ENCODE data around the gene PPP4R1. TPM values are rescaled to one million over a fixed set of nuclear protein-coding genes. Genes with fewer than 3 reads are reported as not detected.
A peak's percentile ranks its signal among the peaks of the same experiment; 100 is the strongest.

PPP4R1 gene
- total RNA-seq, 1 experiment from 2014 or later: 65.2 TPM

DNA sequence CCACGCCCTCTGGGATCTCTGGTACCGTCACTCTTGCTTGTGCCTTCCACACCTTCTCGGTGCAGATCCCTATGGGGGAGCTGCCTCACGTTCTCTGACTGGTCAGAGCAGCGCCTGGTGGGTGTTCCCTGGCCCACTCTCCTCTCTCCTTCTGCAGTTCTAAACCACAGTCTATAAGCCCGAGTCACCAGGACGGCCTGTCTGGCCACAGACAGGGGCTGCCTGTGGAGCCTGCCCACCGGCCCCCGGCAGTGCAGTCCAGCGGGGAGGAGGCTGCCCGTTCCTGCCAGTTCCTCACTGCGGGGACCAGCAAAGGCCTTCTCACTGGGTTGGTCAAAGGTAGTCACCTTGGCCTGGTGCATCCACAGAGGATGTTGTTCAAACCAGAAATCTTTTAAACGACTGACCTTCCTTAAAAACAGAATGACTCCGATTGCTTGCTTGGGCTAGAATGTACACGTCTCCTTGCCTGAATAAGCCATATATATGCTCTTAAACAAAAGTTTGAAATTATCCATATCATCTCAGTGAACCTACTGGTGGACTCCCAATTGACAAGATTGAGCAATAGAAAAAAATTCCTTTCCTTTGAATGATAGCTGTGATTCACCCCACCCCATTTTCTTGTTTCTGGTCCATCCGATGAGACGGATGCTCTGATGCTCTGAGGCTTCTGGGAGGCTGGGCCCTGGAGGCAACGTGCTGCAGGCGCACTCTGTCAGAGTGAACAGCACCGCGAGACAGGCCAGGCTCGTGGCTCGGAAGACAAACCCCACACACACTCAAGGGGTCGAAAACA, 77.8 kb downstream of the PPP4R1 start:
- no peaks in the 10 kb centered on the region for H3K27me3 ChIP-seq (replicated peaks; ENCODE audit: insufficient read depth, low read depth, low read length, poor library complexity)
- H3K36me3 ChIP-seq (ENCODE audit: insufficient read depth, low read length, poor library complexity, severe bottlenecking): peaks cover 19% of the 10 kb centered on the region
- H3K4me3 ChIP-seq (ENCODE audit: low read depth, low read length, poor library complexity, severe bottlenecking): no peak overlapping the region
- TF ChIP-seq, protein P1, sequence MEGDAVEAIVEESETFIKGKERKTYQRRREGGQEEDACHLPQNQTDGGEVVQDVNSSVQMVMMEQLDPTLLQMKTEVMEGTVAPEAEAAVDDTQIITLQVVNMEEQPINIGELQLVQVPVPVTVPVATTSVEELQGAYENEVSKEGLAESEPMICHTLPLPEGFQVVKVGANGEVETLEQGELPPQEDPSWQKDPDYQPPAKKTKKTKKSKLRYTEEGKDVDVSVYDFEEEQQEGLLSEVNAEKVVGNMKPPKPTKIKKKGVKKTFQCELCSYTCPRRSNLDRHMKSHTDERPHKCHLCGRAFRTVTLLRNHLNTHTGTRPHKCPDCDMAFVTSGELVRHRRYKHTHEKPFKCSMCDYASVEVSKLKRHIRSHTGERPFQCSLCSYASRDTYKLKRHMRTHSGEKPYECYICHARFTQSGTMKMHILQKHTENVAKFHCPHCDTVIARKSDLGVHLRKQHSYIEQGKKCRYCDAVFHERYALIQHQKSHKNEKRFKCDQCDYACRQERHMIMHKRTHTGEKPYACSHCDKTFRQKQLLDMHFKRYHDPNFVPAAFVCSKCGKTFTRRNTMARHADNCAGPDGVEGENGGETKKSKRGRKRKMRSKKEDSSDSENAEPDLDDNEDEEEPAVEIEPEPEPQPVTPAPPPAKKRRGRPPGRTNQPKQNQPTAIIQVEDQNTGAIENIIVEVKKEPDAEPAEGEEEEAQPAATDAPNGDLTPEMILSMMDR (conservative IDR thresholded peaks at IDR 0.05; ENCODE audit: low read depth, low read length): no peak
- TF ChIP-seq EZH2 (IDR thresholded peaks at IDR 0.05; ENCODE audit: borderline replicate concordance, low read depth, low read length, poor library complexity, severe bottlenecking): no peak
- H3K4me1 ChIP-seq (ENCODE audit: insufficient read depth, low read length, poor library complexity, severe bottlenecking): no peaks in the 10 kb centered on the region
- DNase-seq (ENCODE audit: low spot score): no peak
- CTCF ChIA-PET: interaction anchor here (0.5 kb wide), 1 partner anchor 30 kb away, joined by 4 read pairs; no protein-coding TSS in a partner anchor
- BruUV-seq (replicated peaks): TSS peak; percentile 56
- H3K9me3 ChIP-seq (ENCODE audit: low read depth, low read length, poor library complexity, severe bottlenecking): no peaks in the 10 kb centered on the region
- no peak overlapping the region for H3K27ac ChIP-seq (ENCODE audit: low read depth, low read length, poor library complexity, severe bottlenecking)
- POLR2A ChIA-PET (ENCODE audit: low non-redundant PET): no interaction called here
- intact Hi-C loops (cut with micrococcal nuclease; ENCODE audit: unreplicated experiment): no loop called here

DNA sequence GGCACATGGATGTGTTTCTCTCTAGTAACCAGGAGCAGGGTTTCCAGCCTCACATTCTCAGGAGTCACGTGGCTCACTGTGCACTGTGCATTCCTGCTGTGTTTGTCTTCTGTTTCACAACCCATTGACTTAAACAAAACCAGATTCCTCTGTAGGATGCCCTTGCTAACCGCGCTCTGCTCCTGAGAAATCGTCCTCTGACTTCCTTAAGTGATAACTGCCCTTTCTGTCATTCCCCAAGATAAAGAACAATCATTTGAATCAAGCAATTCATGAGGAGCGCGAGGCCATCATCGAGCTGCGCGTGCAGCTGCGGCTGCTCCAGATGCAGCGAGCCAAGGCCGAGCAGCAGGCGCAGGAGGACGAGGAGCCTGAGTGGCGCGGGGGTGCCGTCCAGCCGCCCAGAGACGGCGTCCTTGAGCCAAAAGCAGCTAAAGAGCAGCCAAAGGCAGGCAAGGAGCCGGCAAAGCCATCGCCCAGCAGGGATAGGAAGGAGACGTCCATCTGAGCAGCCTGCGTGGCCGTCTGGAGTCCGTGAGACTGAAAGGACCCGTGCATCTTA, 78.8 kb downstream of the PPP4R1 start:
- H3K4me3 ChIP-seq (ENCODE audit: low read depth, low read length, poor library complexity, severe bottlenecking): no peak overlapping the region
- ChIA-PET CTCF (no interaction called here), POLR2A (ENCODE audit: low non-redundant PET) (no interaction called here)
- no peak overlapping the region for H3K27ac ChIP-seq (ENCODE audit: low read depth, low read length, poor library complexity, severe bottlenecking)
- H3K27me3 ChIP-seq (replicated peaks; ENCODE audit: insufficient read depth, low read depth, low read length, poor library complexity): no peaks in the 10 kb centered on the region
- no TSS peak for BruUV-seq (replicated peaks)
- DNase-seq (ENCODE audit: low spot score): peak; percentile 50
- H3K9me3 ChIP-seq (ENCODE audit: low read depth, low read length, poor library complexity, severe bottlenecking): no peaks in the 10 kb centered on the region
- H3K4me1 ChIP-seq (ENCODE audit: insufficient read depth, low read length, poor library complexity, severe bottlenecking): no peaks in the 10 kb centered on the region
- intact Hi-C loops (cut with micrococcal nuclease; ENCODE audit: unreplicated experiment): no loop called here
- TF ChIP-seq EZH2 (IDR thresholded peaks at IDR 0.05; ENCODE audit: borderline replicate concordance, low read depth, low read length, poor library complexity, severe bottlenecking): no peak
- TF ChIP-seq, protein P1 (conservative IDR thresholded peaks at IDR 0.05; ENCODE audit: low read depth, low read length): no peak
- H3K36me3 ChIP-seq (ENCODE audit: insufficient read depth, low read length, poor library complexity, severe bottlenecking): peaks cover 19% of the 10 kb centered on the region

DNA sequence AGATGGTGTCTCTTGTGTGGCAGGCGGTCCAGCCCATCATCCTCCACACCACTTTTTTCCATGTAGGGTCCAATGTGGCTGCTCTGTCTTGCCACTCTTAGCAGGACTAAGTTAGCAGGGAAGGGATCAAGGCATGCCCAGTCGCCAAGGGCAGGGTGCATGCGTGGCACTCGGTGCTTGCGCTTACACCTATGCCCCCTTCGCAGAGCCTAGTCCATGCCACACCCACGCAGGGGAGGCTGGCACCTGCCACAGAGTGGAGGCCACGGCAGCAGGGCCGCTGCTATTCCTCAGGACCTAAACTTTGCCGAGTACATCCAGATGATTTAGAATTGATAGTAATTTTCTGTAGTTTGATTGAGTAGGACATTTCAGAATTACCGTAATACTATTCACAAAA, 79.5 kb downstream of the PPP4R1 start:
- DNase-seq (ENCODE audit: low spot score): no peak
- H3K27me3 ChIP-seq (replicated peaks; ENCODE audit: insufficient read depth, low read depth, low read length, poor library complexity): no peaks in the 10 kb centered on the region
- no peak for TF ChIP-seq EZH2 (IDR thresholded peaks at IDR 0.05; ENCODE audit: borderline replicate concordance, low read depth, low read length, poor library complexity, severe bottlenecking)
- TF ChIP-seq, protein P1 (conservative IDR thresholded peaks at IDR 0.05; ENCODE audit: low read depth, low read length): no peak
- no TSS peak for BruUV-seq (replicated peaks)
- no peaks in the 10 kb centered on the region for H3K9me3 ChIP-seq (ENCODE audit: low read depth, low read length, poor library complexity, severe bottlenecking)
- CTCF ChIA-PET: no interaction called here
- H3K27ac ChIP-seq (ENCODE audit: low read depth, low read length, poor library complexity, severe bottlenecking): no peak overlapping the region
- intact Hi-C loops (cut with micrococcal nuclease; ENCODE audit: unreplicated experiment): no loop called here
- POLR2A ChIA-PET (ENCODE audit: low non-redundant PET): no interaction called here
- H3K4me1 ChIP-seq (ENCODE audit: insufficient read depth, low read length, poor library complexity, severe bottlenecking): no peaks in the 10 kb centered on the region
- peaks cover 19% of the 10 kb centered on the region for H3K36me3 ChIP-seq (ENCODE audit: insufficient read depth, low read length, poor library complexity, severe bottlenecking)
- no peak overlapping the region for H3K4me3 ChIP-seq (ENCODE audit: low read depth, low read length, poor library complexity, severe bottlenecking)

Measured in A673 (cell line).